LHCN-M2 (cell line): ENCODE measurements around the gene PLIN1. TPM values are rescaled to one million over a fixed set of nuclear protein-coding genes. Genes with fewer than 3 reads are reported as not detected.

Source experiments
- DNase-seq: peaks from one replicate; pipeline ENCODE4 v3.0.0-alpha.2; 2012; ENCODE audit warnings: low read depth
- total RNA-seq: library from RNA; depleted of rRNA; stranded (reverse); fragments of >200 nt; gene quantifications from 2 replicates; pipeline ENCODE4 v1.2.3, GENCODE V29; 2014

Gene PLIN1
- total RNA-seq, 1 experiment from 2014 or later, result not detected

GRCh38 chr15:89672221-89673164, 6.7 kb downstream of the PLIN1 start:
- DNase-seq, result no peak

- no peak for DNase-seq
Observed at GRCh38 chr15:89671687-89672086, 7.5 kb downstream of the PLIN1 start.

- DNase-seq, result no peak
Observed at GRCh38 chr15:89670971-89671560, 8.1 kb downstream of the PLIN1 start.

GRCh38 chr15:89669941-89670340, 9.2 kb downstream of the PLIN1 start:
- no peak for DNase-seq

- DNase-seq, result no peak
Observed at GRCh38 chr15:89669309-89669865, 9.8 kb downstream of the PLIN1 start.

- DNase-seq, result no peak
Observed at GRCh38 chr15:89668171-89668570, 11.0 kb downstream of the PLIN1 start.

- DNase-seq, result no peak
Observed at GRCh38 chr15:89667706-89667960, 11.5 kb downstream of the PLIN1 start.

GRCh38 chr15:89666858-89667705, 12.1 kb downstream of the PLIN1 start:
- no peak for DNase-seq

GRCh38 chr15:89666184-89666857, 12.8 kb downstream of the PLIN1 start:
- DNase-seq, result no peak

- DNase-seq, result peak; percentile 56
Observed at GRCh38 chr15:89665449-89666181, 13.6 kb downstream of the PLIN1 start.

GRCh38 chr15:89664441-89665350, 14.5 kb downstream of the PLIN1 start:
- DNase-seq, result peak; percentile 10

GRCh38 chr15:89662893-89663626, 16.1 kb downstream of the PLIN1 start:
- DNase-seq, result peak; percentile 93

GRCh38 chr15:89660556-89660955, 18.6 kb downstream of the PLIN1 start:
- no peak for DNase-seq

GRCh38 chr15:89659295-89659694, 19.9 kb downstream of the PLIN1 start:
- DNase-seq, result no peak

- DNase-seq, result no peak
Observed at GRCh38 chr15:89657686-89658200, 21.4 kb downstream of the PLIN1 start.

GRCh38 chr15:89656116-89656815, 22.9 kb downstream of the PLIN1 start:
- peak; percentile 30 for DNase-seq

- peak; percentile 50 for DNase-seq
Observed at GRCh38 chr15:89654847-89655805, 24.0 kb downstream of the PLIN1 start, which contains the start of gene KIF7. Gene KIF7, minus strand, starts transcription at chr15:89655467. Its CDS starts 2,537 bp downstream, at chr15:89652930.
